Parathyroid adenoma (tissue), 2 donors: ENCODE measurements around the gene APOM.

Experiments used
- H2AFZ ChIP-seq: fragments of 300-600 bp; sonication (generic); one replicate; pipeline ENCODE4 v1.7.0; 2017; ENCODE audit warnings: antibody characterized with exemption, mild to moderate bottlenecking
- H3K27ac ChIP-seq: fragments of 300-600 bp; sonication (generic); one replicate; pipeline ENCODE4 v1.7.0; 2017
- H3K27me3 ChIP-seq: fragments of 300-600 bp; sonication (generic); one replicate; pipeline ENCODE4 v1.7.0; 2017; ENCODE audit warnings: low read length; ENCODE audit not compliant: control insufficient read depth, insufficient read depth
- H3K36me3 ChIP-seq: fragments of 300-600 bp; sonication (generic); one replicate; pipeline ENCODE4 v1.7.0; 2017; ENCODE audit warnings: low read length; ENCODE audit not compliant: control insufficient read depth, insufficient read depth
- H3K4me1 ChIP-seq: fragments of 300-600 bp; sonication (generic); one replicate; pipeline ENCODE4 v1.7.0; 2017; ENCODE audit warnings: control low read depth
- H3K4me2 ChIP-seq: fragments of 300-600 bp; sonication (generic); one replicate; pipeline ENCODE4 v1.7.0; 2017; ENCODE audit warnings: low read length
- H3K4me3 ChIP-seq: fragments of 300-600 bp; sonication (generic); one replicate; pipeline ENCODE4 v1.7.0; 2017; ENCODE audit warnings: low read depth, low read length
- H3K79me2 ChIP-seq: fragments of 300-600 bp; sonication (generic); one replicate; pipeline ENCODE4 v1.7.0; 2017; ENCODE audit warnings: control low read depth
- H3K9ac ChIP-seq: fragments of 300-600 bp; sonication (generic); one replicate; pipeline ENCODE4 v1.7.0; 2017; ENCODE audit warnings: mild to moderate bottlenecking
- H3K9me3 ChIP-seq: fragments of 300-600 bp; sonication (generic); one replicate; pipeline ENCODE4 v1.7.0; 2017; ENCODE audit warnings: low read length; ENCODE audit not compliant: control insufficient read depth
- CTCF ChIP-seq: fragments of 300-600 bp; sonication (generic); IDR thresholded peaks from one replicate; pipeline ENCODE4 v1.7.0; 2017; ENCODE audit warnings: antibody characterized with exemption, mild to moderate bottlenecking
- donor health status: primary hyperparathyroidism.

The APOM gene

GRCh38 chr6:31680226-31681134, 24.8 kb downstream of the APOM start, which contains the start of gene LY6G5C:
LY6G5C (minus strand) TSS chr6:31681067; CDS start chr6:31680373, 694 bp downstream.
- peak within 1 kb of the TSS; percentile 64 for H3K27ac ChIP-seq
- TF ChIP-seq CTCF, result peak; percentile 61
- H2AFZ ChIP-seq, result peak within 1 kb of the TSS; percentile 93
- H3K79me2 ChIP-seq, result no peaks in the 10 kb centered on the region
- H3K4me3 ChIP-seq, result peak within 1 kb of the TSS; percentile 40
- no peaks in the 10 kb centered on the region for H3K36me3 ChIP-seq
- no peaks in the 10 kb centered on the region for H3K9me3 ChIP-seq
- H3K4me2 ChIP-seq, result peak within 1 kb of the TSS; percentile 72
- H3K27me3 ChIP-seq, result no peaks in the 10 kb centered on the region
- peak within 1 kb of the TSS; percentile 31 for H3K9ac ChIP-seq
- H3K4me1 ChIP-seq, result peaks cover 9% of the 10 kb centered on the region

- no peak overlapping the region for H3K9ac ChIP-seq
- no peaks in the 10 kb centered on the region for H3K27me3 ChIP-seq
- peak overlapping the region; percentile 93 for H2AFZ ChIP-seq
- no peak for TF ChIP-seq CTCF
- H3K79me2 ChIP-seq, result no peaks in the 10 kb centered on the region
- H3K9me3 ChIP-seq, result no peaks in the 10 kb centered on the region
- H3K4me2 ChIP-seq, result peak overlapping the region; percentile 72
- H3K36me3 ChIP-seq, result no peaks in the 10 kb centered on the region
- peak overlapping the region; percentile 64 for H3K27ac ChIP-seq
- H3K4me3 ChIP-seq, result peak overlapping the region; percentile 40
- H3K4me1 ChIP-seq, result peaks cover 9% of the 10 kb centered on the region
These were observed 25.5 kb downstream of the APOM start for GRCh38 chr6:31681135-31681671.

- Histone ChIP-seq H3K36me3 (no peaks in the 10 kb centered on the region), H3K4me2 (peak overlapping the region; percentile 47), H3K27me3 (no peaks in the 10 kb centered on the region), H3K27ac (peak overlapping the region; percentile 66), H3K9me3 (no peaks in the 10 kb centered on the region), H3K4me3 (peak overlapping the region; percentile 60), H2AFZ (peak overlapping the region; percentile 82), H3K4me1 (peaks cover 9% of the 10 kb centered on the region), H3K9ac (no peak overlapping the region), H3K79me2 (no peaks in the 10 kb centered on the region)
- no peak for TF ChIP-seq CTCF
These were observed 27.9 kb downstream of the APOM start for GRCh38 chr6:31683591-31683990.

- Histone ChIP-seq H3K4me1 (no peaks in the 10 kb centered on the region), H3K9ac (no peak overlapping the region), H3K4me2 (no peak overlapping the region), H3K79me2 (no peaks in the 10 kb centered on the region), H3K27me3 (no peaks in the 10 kb centered on the region), H3K9me3 (no peaks in the 10 kb centered on the region), H3K36me3 (no peaks in the 10 kb centered on the region), H2AFZ (no peak overlapping the region), H3K27ac (no peak overlapping the region), H3K4me3 (no peak overlapping the region)
- no peak for TF ChIP-seq CTCF
These were observed 30.8 kb downstream of the APOM start for GRCh38 chr6:31686483-31686882.
